ENCODE measurements around the gene CACNA1C.

DNA sequence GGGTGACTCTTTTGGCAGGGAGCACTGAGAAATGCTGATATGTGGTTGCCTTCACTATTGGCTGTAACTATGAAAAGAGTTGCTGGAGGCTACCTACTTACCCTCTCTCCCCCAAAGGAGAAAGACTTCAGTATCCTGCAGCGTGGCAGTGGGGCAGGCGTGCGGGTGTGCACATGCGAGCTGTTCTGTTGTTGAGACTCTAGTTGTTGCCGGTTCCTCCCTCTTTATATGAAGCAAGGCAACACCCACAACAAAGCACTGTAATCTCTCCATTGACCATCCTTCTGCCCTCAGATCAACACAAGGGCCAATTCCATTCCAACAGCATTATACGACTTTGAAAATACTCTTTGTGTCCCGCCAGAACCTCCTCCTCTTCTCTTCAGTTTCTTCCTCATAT, 259.4 kb downstream of the CACNA1C start:
- TF ChIP-seq CTCF (IDR thresholded peaks at IDR 0.05) (no peak), POLR2A (IDR thresholded peaks at IDR 0.05; ENCODE audit: low read depth) (no peak), POLR2AphosphoS5 (IDR thresholded peaks at IDR 0.05) (no peak)
